Measurements from ENCODE around the gene ITFG2.

DNA sequence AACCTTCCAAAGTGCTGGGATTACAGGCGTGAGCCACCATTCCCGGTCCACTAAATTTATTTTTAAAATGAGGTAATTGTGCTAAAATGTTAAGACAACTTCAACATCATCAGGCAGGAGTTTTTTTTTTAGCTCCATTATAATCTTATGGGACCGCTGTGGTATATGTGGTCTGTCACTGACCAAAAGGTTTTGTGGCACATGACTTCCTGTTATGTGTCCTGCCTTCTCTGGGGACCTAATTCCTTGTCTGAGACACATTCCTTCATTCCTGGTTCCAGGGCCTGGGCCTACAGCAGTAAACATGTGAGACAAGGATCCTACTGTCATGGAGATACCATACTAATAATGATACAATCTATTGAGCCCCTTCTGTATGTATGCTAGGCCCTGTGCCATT, 39.5 kb downstream of the ITFG2 start:
- TF ChIP-seq POLR2AphosphoS5 (IDR thresholded peaks at IDR 0.05; ENCODE audit: borderline replicate concordance, low read depth, low read length) (no peak), EZH2 (IDR thresholded peaks at IDR 0.05) (no peak), FOXP2 (optimal IDR thresholded peaks at IDR 0.05; ENCODE audit: control extremely low read depth, extremely low read length, insufficient read depth) (no peak)

All from SK-N-MC (cell line).